ENCODE results near the gene OR10K2.

GRCh38 chr1:158454537-158454936 lies 28.5 kb upstream of the OR10K2 start:
- TF ChIP-seq TAF1 (IDR thresholded peaks at IDR 0.05; ENCODE audit: low read depth, low read length) (no peak), POLR2A (IDR thresholded peaks at IDR 0.05; ENCODE audit: low read depth, low read length) (no peak), POLR2AphosphoS5 (IDR thresholded peaks at IDR 0.05; ENCODE audit: low read depth, low read length) (no peak), SPI1 (IDR thresholded peaks at IDR 0.05; ENCODE audit: low read depth, low read length) (no peak)

All from GM12891 (cell line).